DOHH2 (cell line): Measurements from ENCODE around the gene RAB6B.

Experiments used
- EZH2phosphoT487 ChIP-seq: fragments of 200-600 bp; sonication (generic); IDR thresholded peaks from 2 replicates; pipeline ENCODE4 v1.6.1; 2017; ENCODE audit warnings: borderline replicate concordance, mild to moderate bottlenecking, antibody characterized with exemption, low read length, moderate library complexity, mixed read lengths
- TF ChIP-seq, protein P1 (sequence below): fragments of 200-600 bp; sonication (generic); IDR thresholded peaks from one replicate; pipeline ENCODE4 v1.5.1; 2014; ENCODE audit warnings: antibody characterized with exemption, mild to moderate bottlenecking, low read depth, low read length; ENCODE audit not compliant: poor library complexity, severe bottlenecking

DNA sequence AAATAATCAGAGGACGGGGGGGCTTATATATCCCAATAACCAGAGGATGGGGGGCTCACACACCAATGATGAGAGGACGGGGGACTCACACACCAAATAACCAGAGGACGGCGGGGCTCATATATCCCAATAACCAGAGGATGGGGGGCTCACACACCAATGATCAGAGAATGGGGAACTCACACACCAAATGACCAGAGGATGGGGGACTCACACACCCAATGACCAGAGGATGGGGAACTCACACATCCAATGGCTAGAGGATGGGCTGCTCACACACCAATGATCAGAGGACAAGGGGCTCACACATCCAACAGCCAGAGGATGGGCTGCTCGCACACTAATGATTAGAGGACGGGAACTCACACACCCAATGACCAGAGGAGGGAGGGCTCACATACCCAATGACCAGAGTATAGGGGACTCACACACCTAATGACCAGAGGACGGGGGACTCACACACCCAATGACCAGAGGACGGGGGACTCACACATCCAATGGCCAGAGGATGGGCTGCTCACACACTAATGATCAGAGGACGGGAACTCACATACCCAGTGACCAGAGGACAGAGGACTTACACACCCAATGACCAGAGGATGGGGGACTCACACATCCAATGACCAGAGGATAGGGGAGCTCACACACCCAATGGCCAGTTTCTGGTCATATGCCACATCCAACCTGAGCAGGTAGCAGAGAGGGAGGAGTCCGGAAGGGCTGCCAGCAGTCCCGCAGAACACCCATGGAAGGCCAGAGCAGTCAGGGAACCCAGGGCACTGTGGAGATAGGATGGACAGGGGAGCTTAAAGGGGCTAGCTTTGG, 10.6 kb downstream of the RAB6B start:
- TF ChIP-seq, protein P1, sequence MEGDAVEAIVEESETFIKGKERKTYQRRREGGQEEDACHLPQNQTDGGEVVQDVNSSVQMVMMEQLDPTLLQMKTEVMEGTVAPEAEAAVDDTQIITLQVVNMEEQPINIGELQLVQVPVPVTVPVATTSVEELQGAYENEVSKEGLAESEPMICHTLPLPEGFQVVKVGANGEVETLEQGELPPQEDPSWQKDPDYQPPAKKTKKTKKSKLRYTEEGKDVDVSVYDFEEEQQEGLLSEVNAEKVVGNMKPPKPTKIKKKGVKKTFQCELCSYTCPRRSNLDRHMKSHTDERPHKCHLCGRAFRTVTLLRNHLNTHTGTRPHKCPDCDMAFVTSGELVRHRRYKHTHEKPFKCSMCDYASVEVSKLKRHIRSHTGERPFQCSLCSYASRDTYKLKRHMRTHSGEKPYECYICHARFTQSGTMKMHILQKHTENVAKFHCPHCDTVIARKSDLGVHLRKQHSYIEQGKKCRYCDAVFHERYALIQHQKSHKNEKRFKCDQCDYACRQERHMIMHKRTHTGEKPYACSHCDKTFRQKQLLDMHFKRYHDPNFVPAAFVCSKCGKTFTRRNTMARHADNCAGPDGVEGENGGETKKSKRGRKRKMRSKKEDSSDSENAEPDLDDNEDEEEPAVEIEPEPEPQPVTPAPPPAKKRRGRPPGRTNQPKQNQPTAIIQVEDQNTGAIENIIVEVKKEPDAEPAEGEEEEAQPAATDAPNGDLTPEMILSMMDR = no peak
- no peak for TF ChIP-seq EZH2phosphoT487
